Measurements from ENCODE around the gene TMEM97. TPM values are rescaled to one million over a fixed set of nuclear protein-coding genes. Genes with fewer than 3 reads are reported as not detected.

The TMEM97 gene
- total RNA-seq, 1 donor from 2014 or later: 59.4 TPM

- H3K27ac Mint-ChIP-seq (ENCODE audit: unreplicated experiment): peak overlapping the region; percentile 2
Observed at GRCh38 chr17:28320215-28321061, 1.4 kb downstream of the TMEM97 start.

GRCh38 chr17:28324267-28324745 lies 5.3 kb downstream of the TMEM97 start:
- H3K36me3 Mint-ChIP-seq (ENCODE audit: low read depth, unreplicated experiment): peaks cover 17% of the 10 kb centered on the region

More at GRCh38 chr17:28320215-28321061, 1.4 kb downstream of the TMEM97 start:
- Mint-ChIP-seq H3K27me3 (ENCODE audit: unreplicated experiment) (peaks cover 11% of the 10 kb centered on the region), H3K36me3 (ENCODE audit: low read depth, unreplicated experiment) (no peaks in the 10 kb centered on the region), H3K4me3 (ENCODE audit: unreplicated experiment) (peak overlapping the region; percentile 96), H3K9me3 (ENCODE audit: unreplicated experiment) (peaks cover 6% of the 10 kb centered on the region), H3K4me1 (ENCODE audit: unreplicated experiment) (peaks cover 39% of the 10 kb centered on the region)
- TF ChIP-seq CTCF (IDR thresholded peaks at IDR 0.05; ENCODE audit: unreplicated experiment): no peak
- DNase-seq (ENCODE audit: low spot score): no peak

GRCh38 chr17:28324781-28325180 lies 5.8 kb downstream of the TMEM97 start:
- TF ChIP-seq CTCF (IDR thresholded peaks at IDR 0.05; ENCODE audit: unreplicated experiment): no peak
- Mint-ChIP-seq H3K27me3 (ENCODE audit: unreplicated experiment) (peaks cover 3% of the 10 kb centered on the region), H3K4me1 (ENCODE audit: unreplicated experiment) (peaks cover 19% of the 10 kb centered on the region), H3K27ac (ENCODE audit: unreplicated experiment) (peak overlapping the region; percentile 7), H3K36me3 (ENCODE audit: low read depth, unreplicated experiment) (peaks cover 17% of the 10 kb centered on the region), H3K4me3 (ENCODE audit: unreplicated experiment) (no peak overlapping the region), H3K9me3 (ENCODE audit: unreplicated experiment) (no peaks in the 10 kb centered on the region)
- DNase-seq (ENCODE audit: low spot score): no peak

More at GRCh38 chr17:28324267-28324745, 5.3 kb downstream of the TMEM97 start:
- no peaks in the 10 kb centered on the region for H3K9me3 Mint-ChIP-seq (ENCODE audit: unreplicated experiment)
- H3K27ac Mint-ChIP-seq (ENCODE audit: unreplicated experiment): no peak overlapping the region
- no peak for TF ChIP-seq CTCF (IDR thresholded peaks at IDR 0.05; ENCODE audit: unreplicated experiment)
- H3K27me3 Mint-ChIP-seq (ENCODE audit: unreplicated experiment): peaks cover 3% of the 10 kb centered on the region
- peaks cover 24% of the 10 kb centered on the region for H3K4me1 Mint-ChIP-seq (ENCODE audit: unreplicated experiment)
- DNase-seq (ENCODE audit: low spot score): no peak
- H3K4me3 Mint-ChIP-seq (ENCODE audit: unreplicated experiment): no peak overlapping the region

GRCh38 chr17:28325211-28325610 lies 6.2 kb downstream of the TMEM97 start:
- peak overlapping the region; percentile 7 for H3K27ac Mint-ChIP-seq (ENCODE audit: unreplicated experiment)
- H3K4me3 Mint-ChIP-seq (ENCODE audit: unreplicated experiment): no peak overlapping the region
- peaks cover 3% of the 10 kb centered on the region for H3K27me3 Mint-ChIP-seq (ENCODE audit: unreplicated experiment)
- no peaks in the 10 kb centered on the region for H3K9me3 Mint-ChIP-seq (ENCODE audit: unreplicated experiment)
- no peak for TF ChIP-seq CTCF (IDR thresholded peaks at IDR 0.05; ENCODE audit: unreplicated experiment)
- H3K36me3 Mint-ChIP-seq (ENCODE audit: low read depth, unreplicated experiment): peaks cover 17% of the 10 kb centered on the region
- no peak for DNase-seq (ENCODE audit: low spot score)
- H3K4me1 Mint-ChIP-seq (ENCODE audit: unreplicated experiment): peaks cover 15% of the 10 kb centered on the region

GRCh38 chr17:28326114-28326513 lies 7.1 kb downstream of the TMEM97 start:
- Mint-ChIP-seq H3K36me3 (ENCODE audit: low read depth, unreplicated experiment) (peaks cover 17% of the 10 kb centered on the region), H3K4me1 (ENCODE audit: unreplicated experiment) (peaks cover 7% of the 10 kb centered on the region), H3K27ac (ENCODE audit: unreplicated experiment) (no peak overlapping the region), H3K4me3 (ENCODE audit: unreplicated experiment) (no peak overlapping the region), H3K9me3 (ENCODE audit: unreplicated experiment) (no peaks in the 10 kb centered on the region), H3K27me3 (ENCODE audit: unreplicated experiment) (peaks cover 3% of the 10 kb centered on the region)
- DNase-seq (ENCODE audit: low spot score): no peak
- no peak for TF ChIP-seq CTCF (IDR thresholded peaks at IDR 0.05; ENCODE audit: unreplicated experiment)
